ENCODE measurements around the gene KRTAP9-3.
A peak's percentile ranks its signal among the peaks of the same experiment; 100 is the strongest.
"Not testable (repeated sequence)": the region's sequence is repeated elsewhere in the genome, so short reads cannot be mapped to it uniquely, and the experiment has no call there.

The KRTAP9-3 gene, protein sequence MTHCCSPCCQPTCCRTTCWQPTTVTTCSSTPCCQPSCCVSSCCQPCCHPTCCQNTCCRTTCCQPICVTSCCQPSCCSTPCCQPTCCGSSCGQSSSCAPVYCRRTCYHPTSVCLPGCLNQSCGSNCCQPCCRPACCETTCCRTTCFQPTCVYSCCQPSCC

DNA sequence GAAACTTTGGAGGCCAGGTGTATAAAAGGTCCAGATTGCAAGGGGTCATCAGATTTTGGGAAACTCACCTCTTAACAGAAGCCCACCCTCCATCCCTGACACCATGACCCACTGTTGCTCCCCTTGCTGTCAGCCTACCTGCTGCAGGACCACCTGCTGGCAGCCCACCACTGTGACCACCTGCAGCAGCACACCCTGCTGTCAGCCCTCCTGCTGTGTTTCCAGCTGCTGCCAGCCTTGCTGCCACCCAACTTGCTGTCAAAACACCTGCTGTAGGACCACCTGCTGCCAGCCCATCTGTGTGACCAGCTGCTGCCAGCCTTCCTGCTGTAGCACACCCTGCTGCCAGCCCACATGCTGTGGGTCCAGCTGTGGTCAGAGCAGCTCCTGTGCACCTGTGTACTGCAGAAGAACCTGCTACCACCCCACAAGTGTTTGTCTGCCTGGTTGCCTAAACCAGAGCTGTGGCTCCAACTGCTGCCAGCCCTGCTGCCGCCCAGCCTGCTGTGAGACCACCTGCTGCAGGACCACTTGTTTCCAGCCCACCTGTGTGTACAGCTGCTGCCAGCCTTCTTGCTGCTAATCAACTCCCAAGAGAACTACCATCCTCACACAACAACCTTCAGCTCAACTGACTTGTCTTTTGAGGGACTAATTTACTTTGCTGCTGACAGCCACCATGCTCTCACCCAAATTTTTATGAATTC, at the start of gene KRTAP9-3:
KRTAP9-3 (plus strand) TSS at position 51 of the 707 bp plus-strand sequence; CDS start at position 104, 53 bp downstream.
- not testable (repeated sequence) for DNase-seq

DNA sequence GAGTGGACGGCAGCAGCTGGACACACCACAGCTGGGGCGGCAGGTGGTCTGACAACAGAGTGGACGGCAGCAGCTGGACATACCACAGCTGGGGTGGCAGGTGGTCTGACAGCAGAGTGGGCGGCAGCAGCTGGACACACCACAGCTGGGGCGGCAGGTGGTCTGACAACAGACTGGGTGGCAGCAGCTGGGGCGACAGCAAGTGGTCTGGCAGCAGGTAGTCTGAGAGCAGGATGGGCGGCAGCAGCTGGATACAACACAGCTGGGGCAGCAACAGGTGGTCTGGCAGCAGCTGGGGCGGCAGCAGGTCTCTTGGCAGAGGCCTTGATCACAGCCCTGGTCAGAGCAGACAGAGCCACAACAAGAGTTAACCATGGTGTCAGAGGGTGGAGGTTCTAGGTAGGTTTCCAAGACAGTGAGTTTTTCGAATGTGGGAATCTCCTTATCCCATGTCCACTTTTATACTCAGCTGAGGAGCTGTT, 47.7 kb upstream of the KRTAP9-3 start, which contains the start of gene KRTAP4-1:
KRTAP4-1 (minus strand) TSS at position 432 of the 482 bp plus-strand sequence; CDS start at position 375, 57 bp downstream.
- no peak for DNase-seq

DNA sequence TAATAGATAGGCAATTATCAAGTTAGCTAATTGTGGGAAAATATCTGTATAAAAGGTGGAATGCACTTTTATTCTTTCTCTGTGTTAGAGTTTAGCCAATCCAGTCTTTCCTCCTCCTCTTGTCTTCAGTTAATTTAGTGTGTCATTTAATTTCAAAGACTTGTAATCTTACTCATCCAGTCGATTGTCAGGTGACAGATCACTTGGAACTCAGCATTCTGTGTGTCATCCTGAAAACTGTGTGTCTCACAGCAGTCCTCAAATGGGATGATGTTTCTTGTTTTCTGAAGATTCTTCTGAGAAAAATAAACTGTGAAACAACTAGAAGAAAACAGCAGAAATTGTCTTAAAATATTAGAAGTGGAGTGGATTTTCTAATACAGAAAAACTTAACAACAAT, 47.2 kb upstream of the KRTAP9-3 start:
- no peak for DNase-seq

DNA sequence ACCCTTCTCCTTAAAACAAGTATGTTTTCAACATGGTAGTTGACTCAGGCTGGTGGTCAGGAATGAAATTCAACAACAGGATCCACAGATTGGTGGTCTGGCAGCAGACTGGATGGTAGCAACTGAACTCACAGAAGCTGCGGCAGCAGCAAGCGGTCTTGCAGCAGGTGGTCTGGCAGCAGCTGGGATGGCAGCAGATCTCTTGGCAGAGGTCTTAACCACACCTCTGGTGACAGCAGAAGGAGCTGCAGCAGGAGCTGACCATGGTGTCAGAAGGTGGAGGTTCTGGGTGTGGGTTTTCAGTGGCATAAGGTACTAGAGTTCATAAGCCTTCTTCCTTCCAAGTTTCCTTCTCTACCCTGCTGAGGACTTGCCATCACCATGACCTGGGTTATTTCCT, 45.4 kb upstream of the KRTAP9-3 start:
- DNase-seq = no peak

DNA sequence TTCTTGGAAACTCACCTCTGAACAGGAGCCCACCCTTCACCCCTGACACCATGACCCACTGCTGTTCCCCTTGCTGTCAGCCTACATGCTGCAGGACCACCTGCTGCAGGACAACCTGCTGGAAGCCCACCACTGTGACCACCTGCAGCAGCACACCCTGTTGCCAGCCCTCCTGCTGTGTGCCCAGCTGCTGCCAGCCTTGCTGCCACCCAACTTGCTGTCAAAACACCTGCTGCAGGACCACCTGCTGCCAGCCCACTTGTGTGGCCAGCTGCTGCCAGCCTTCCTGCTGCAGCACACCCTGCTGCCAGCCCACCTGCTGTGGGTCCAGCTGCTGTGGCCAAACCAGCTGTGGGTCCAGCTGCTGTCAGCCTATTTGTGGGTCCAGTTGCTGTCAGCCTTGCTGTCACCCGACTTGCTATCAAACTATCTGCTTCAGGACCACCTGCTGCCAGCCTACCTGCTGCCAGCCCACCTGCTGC, 42.4 kb upstream of the KRTAP9-3 start, which contains the start of gene KRTAP9-1:
KRTAP9-1 (plus strand) TSS at position 51 of the 482 bp plus-strand sequence; CDS start at position 51, 0 bp downstream.
- DNase-seq = not testable (repeated sequence)

DNA sequence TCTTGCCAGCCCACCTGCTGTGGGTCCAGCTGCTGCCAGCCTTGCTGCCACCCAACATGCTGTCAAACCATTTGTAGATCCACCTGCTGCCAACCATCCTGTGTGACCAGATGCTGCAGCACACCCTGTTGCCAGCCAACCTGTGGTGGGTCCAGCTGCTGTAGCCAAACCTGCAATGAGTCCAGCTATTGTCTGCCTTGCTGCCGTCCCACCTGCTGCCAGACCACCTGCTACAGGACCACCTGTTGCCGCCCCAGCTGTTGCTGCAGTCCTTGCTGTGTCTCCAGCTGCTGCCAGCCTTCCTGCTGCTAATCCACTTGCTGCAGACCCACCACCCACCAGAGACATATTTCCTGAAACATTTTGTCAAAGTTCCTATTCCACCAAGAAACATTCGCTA, 41.9 kb upstream of the KRTAP9-3 start:
- no peak for DNase-seq

DNA sequence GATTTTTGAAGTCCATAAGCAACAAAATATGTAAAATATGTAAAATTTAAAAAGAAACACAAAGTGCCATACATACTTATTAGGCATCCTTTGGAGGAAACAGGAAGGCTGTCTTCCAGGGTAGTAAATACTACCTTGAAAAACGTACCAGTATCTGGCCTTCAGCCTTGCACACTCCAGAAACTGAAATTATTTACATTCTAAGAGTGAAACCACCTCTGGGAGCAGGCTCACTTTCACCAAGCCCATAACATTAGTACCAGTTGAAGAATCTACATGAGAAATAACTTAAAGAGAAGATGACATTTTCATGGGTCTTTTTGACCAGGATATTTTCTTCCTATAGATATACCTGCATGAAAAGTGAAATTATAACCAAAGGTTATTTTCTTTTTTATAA, 36.2 kb upstream of the KRTAP9-3 start:
- DNase-seq = no peak

DNA sequence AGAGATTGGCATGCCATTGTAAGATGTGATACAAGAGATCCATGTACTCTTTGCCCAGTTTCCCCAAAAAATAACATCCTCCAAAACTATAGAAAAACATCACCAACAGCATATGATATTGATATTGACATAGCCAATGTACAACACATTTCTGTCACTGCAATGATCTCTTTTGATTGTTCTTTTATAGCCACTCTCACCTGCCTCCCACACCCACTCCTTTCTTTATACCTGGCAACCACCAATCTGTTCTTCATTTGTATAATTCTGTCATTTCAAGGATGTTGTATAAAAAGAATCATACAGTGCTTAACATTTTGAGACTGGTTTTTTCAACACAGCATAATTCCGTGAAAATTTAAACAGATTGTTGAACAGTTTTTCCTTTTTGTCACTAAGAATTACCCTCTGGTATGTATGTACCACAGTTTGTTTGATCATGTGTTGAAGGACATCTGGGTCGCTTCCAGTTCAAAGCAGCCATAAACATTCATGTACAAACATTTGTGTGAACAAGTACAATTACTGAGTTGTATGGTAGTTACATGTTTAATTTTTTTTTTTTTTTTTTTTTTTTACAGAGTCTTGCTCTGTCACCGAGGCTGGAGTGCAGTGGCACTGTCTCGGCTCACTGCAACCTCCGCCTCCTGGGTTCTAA, 32.7 kb upstream of the KRTAP9-3 start:
- no peak for DNase-seq

DNA sequence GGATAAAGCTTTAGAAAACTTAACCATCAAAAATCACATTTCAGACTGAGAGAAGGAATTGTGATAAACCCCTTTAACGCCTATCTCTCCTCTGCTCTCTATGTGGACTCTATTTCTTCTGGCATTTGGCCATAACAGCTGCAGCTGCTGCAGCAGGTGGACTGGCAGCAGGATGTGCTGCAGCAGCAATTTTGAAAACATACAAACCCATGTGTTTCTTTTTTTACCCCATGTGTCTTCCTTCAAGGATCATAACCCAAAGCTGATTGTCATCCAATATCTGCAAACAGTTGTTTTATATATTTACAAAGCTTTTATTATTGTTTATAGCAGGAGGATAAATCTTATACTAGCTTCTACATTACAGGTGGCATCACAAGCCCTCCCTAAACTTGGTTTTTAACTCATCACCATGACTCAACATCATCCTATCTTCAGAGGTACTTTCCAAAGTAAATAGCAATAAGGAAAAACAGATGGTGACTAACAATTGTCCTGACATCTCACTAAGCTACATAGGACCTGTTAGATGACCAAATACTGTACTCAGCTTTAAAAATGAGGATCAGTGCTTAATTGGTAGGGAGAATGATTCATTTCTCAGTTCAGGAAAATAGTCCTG, 20.3 kb upstream of the KRTAP9-3 start:
- DNase-seq = peak; percentile 76

DNA sequence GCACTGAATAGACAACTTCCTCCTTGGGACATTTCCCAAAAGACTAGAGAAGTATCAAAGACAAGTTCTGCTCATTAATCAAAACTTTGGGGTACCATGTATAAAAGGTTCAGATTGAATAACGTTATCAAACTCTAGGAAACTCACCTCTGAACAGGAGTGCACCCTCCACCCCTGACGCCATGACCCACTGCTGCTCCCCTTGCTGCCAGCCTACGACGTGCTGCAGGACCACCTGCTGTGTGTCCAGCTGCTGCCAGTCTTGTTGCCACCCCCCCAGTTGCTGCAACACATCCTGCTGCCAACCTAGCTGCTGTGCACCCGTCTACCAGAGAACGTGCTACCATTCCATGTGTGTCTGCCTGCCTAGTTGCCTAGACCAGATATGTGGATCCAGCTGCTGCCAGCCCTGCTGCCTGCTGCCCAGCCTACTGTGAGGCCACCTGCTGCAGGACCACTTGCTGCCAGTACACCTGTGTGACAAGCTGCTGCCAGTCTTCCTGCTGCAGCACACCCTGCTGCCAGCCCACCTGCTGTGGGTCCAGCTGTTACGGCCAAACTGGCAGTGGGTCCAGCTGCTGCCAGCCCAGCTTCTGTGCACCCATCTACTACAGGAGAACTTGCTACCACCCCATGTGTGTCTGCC, 19.6 kb upstream of the KRTAP9-3 start:
- peak; percentile 31 for DNase-seq

DNA sequence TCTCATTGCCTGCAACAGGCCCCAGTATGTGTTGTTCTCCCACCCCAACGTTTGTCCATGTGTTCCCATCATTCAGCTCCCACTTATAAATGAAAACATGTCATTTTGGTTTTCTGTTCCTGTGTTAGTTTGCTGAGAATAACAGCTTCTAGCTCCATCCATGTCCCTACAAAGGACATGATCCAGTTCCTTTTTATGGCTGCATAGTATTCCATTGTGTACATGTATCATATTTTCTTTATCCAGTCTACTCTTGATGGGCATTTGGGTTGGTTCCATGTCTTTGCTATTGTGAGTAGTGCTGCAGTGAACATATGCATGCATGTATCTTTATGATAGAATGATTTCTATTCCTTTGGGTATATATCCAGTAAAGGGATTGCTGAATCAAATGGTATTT, 16.6 kb upstream of the KRTAP9-3 start:
- no peak for DNase-seq

DNA sequence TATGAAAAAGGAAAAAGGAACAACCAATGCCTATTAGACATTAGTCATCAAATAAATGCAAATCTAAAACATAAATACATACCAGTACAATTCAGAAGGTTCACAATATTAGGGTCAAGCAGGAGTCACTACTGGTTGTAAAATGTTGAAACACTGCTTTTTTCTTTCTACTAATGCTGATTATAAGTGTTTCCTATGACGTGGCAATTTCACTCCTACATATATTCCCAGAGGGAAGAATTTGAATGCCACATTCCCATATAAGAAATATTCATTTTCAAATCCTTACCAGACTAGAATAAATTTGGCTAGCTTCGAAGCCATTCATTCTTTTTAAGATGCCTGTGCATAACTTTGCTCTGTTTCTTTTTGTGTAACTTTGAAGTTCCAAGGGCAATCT, 8.4 kb upstream of the KRTAP9-3 start:
- no peak for DNase-seq

DNA sequence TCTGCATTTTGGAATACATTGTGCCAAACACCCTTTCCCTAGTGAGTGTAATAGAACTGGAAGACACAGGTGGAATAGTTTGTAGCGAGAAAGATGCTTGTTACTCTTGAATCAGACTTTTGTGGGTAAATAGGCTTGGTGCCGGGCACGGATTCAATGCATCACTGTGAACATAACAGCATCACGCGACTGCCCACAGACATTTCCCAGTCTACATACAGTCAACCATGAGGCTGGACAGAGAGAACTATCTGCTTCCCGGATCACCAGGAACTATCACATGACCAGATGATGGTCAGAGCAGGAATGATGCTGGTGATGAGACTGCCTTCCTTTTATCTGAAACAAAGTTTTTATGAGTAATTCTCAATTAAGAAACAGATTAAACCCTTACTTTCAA, 6.2 kb upstream of the KRTAP9-3 start:
- DNase-seq = no peak

DNA sequence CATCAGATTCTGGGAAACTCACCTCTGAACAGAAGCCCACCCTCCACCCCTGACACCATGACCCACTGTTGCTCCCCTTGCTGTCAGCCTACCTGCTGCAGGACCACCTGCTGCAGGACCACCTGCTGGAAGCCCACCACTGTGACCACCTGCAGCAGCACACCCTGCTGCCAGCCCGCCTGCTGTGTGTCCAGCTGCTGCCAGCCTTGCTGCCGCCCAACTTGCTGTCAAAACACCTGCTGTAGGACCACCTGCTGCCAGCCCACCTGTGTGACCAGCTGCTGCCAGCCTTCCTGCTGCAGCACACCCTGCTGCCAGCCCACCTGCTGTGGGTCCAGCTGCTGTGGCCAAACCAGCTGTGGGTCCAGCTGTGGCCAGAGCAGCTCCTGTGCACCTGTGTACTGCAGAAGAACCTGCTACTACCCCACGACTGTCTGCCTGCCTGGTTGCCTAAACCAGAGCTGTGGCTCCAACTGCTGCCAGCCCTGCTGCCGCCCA, 5.6 kb upstream of the KRTAP9-3 start, which contains the start of gene KRTAP9-2:
KRTAP9-2 (plus strand) TSS at position 51 of the 498 bp plus-strand sequence; CDS start at position 58, 7 bp downstream.
- DNase-seq = not testable (repeated sequence)

DNA sequence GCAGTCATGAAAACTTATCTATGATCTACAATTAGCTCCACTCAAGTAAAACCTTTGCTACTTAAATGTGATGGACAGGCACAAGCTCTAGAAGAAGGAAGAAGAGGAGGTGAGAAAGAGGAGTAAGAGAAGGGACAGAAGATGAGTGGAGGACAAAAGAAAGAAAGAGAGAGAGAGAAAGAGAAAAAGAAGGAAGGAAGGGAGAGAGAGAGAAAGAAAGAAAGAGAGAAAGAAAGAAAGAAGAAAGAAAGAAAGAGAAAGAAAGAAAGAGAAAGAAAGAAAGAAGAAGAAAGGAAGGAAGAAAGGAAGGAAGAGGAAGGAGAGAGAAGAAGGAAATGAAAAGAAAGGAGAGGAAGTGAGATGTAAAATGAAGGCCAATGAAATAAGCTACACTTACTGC, 2.2 kb upstream of the KRTAP9-3 start:
- DNase-seq = no peak

DNA sequence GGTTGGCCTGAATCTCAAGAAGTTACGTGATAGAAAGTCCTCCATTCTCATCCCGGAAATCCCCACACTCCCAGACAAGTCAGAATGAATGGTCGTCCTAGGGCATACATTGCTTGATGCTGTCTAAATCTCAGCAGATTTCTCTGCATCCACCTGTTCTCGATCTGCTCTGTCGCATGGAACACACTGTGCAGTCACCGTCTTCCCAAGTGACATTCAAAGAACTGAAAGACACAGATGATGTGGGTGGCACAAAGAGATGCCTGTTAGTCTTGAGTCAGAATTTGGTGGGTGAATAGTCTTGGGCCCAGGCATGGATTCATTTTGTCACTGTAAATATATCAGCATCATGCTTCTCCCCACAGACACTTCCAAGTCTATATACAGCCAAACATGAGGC, 518 bp upstream of the KRTAP9-3 start:
- no peak for DNase-seq

DNA sequence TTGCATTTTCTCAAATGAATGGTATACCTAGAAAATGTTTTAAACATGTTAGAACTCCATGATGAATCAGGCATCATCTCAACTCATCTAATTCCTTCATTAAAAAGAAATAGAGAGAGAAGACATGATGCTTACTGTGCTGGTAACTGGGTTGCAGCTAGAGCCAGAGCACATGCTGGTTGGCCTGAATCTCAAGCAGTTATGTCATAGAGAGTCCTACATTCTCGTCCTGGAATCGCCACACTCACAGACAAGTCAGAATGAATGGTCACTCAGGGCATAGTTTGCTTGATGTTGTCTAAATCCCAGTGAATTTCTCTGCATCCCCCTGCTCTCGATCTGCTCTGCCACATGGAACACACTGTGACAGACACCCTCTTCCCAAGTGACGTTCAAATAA, 4.9 kb downstream of the KRTAP9-3 start:
- DNase-seq = not testable (repeated sequence)

DNA sequence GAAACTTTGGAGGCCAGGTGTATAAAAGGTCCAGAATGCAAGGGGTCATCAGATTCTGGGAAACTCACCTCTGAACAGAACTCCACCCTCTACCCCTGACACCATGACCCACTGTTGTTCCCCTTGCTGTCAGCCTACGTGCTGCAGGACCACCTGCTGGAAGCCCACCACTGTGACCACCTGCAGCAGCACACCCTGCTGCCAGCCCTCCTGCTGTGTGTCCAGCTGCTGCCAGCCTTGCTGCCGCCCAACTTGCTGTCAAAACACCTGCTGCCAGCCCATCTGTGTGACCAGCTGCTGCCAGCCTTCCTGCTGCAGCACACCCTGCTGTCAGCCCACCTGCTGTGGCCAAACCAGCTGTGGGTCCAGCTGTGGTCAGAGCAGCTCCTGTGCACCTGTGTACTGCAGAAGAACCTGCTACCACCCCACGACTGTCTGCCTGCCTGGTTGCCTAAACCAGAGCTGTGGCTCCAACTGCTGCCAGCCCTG, 5.7 kb downstream of the KRTAP9-3 start, which contains the start of gene KRTAP9-8:
KRTAP9-8 (plus strand) TSS at position 51 of the 489 bp plus-strand sequence; CDS start at position 104, 53 bp downstream.
- DNase-seq = not testable (repeated sequence)

DNA sequence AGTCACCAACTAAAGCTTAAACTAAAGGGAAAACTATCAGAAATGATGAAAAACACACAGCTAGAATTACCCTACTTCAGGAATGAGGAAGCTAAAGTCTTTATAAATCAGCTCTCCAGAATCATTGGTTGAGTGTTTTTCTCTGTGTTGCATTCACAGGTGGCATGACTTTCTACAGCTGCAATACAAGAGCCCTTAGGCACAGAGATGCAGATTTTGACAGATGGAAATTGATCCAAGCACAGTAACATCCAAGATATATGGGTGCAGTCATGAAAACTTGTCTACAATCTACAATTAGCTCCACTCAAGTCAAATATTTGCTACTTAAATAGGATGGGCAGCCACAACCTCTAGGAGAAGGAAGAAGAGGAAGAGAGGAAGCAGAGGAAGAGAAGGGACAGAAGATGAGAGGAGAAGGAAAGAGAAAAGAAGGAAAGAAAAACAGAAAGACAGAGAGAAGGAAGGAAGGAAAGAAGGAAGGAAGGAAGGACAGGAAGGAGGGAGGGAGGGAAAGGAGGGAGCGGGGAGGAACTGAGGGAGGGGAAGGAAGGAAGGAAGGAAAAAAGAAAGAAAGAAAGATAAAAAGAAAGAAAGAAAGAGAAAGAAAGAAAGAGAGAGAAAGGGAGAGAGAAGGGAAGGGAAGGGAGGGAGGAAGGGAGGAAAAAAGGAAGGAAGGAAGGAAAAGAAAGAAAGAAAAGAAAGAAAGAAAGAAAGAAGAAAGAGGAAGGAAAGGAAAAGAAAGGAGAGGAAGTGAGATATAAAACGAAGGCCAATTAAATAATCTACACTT, 14.9 kb downstream of the KRTAP9-3 start:
- DNase-seq = not testable (repeated sequence)

DNA sequence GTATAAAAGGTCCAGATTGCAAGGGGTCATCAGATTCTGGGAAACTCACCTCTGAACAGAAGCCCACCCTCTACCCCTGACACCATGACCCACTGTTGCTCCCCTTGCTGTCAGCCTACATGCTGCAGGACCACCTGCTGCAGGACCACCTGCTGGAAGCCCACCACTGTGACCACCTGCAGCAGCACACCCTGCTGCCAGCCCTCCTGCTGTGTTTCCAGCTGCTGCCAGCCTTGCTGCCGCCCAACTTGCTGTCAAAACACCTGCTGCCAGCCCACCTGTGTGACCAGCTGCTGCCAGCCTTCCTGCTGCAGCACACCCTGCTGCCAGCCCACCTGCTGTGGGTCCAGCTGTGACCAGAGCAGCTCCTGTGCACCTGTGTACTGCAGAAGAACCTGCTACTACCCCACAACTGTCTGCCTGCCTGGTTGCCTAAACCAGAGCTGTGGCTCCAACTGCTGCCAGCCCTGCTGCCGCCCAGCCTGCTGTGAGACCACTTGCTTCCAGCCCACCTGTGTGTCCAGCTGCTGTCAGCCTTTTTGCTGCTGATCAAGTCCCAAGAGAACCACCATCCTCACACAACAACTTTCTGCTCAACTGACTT, 17.5 kb downstream of the KRTAP9-3 start, which contains the start of gene KRTAP9-4:
KRTAP9-4 (plus strand) TSS at position 51 of the 604 bp plus-strand sequence; CDS start at position 85, 34 bp downstream.
- not testable (repeated sequence) for DNase-seq
